ENCODE measurements around the gene SNRNP25. TPM values are rescaled to one million over a fixed set of nuclear protein-coding genes. Genes with fewer than 3 reads are reported as not detected.

The SNRNP25 gene
- total and polyA plus RNA-seq, 2 donors (not counting 3 experiments of a cell fraction or from before 2014, with no cell fraction given) = 41.8 to 49.6 TPM

- Histone ChIP-seq H3K9ac (replicated peaks; ENCODE audit: extremely low read depth, insufficient read depth, low read length) (no peak overlapping the region), H3K27ac (ENCODE audit: insufficient read depth, low read depth, low read length) (no peak overlapping the region), H4K20me1 (replicated peaks; ENCODE audit: control insufficient read depth, extremely low read depth, insufficient read depth, low read length) (no peaks in the 10 kb centered on the region), H3K79me2 (ENCODE audit: control insufficient read depth, insufficient read depth, low read length) (no peaks in the 10 kb centered on the region), H3K4me2 (ENCODE audit: insufficient read depth, low read length) (no peak overlapping the region), H3K9me1 (replicated peaks; ENCODE audit: control insufficient read depth, extremely low read depth, insufficient read depth, low read length) (no peaks in the 10 kb centered on the region), H3K36me3 (ENCODE audit: control insufficient read depth in 2 of 2, extremely low read depth in 1 of 2, insufficient read depth in 2 of 2, low read length in 2 of 2) (peaks cover 3 to 32% of the 10 kb centered on the region in 2 experiments), H3K4me1 (ENCODE audit: control insufficient read depth, extremely low read depth, insufficient read depth, low read length) (peaks cover 17% of the 10 kb centered on the region), H3K9me3 (replicated peaks; ENCODE audit: control insufficient read depth, insufficient read depth, low read length) (no peaks in the 10 kb centered on the region), H3K27me3 (ENCODE audit: control insufficient read depth in 2 of 2, insufficient read depth in 2 of 2, low read length in 2 of 2) (no peaks in the 10 kb centered on the region), H2AFZ (ENCODE audit: low read depth, low read length) (no peak overlapping the region), H3K4me3 (replicated peaks in 1 of 3; ENCODE audit: insufficient read depth in 1 of 3, low read depth in 1 of 3, low read length in 3 of 3) (no peak overlapping the region)
- CTCF ChIA-PET = interaction anchor here (1.7 to 17.6 kb wide), 2 partner anchors 17 to 19 kb away, joined by 3 to 790 read pairs; partner anchors contain the start of genes MPG and RHBDF1
- intact Hi-C loops (cut with micrococcal nuclease) (no loop called here), dilution Hi-C loops (cut with MboI; ENCODE audit: extremely low pct_ligation_motif_present, low sequenced_read_pairs) (no loop called here)
- FAIRE-seq = no peak
- TF ChIP-seq POLR2A (IDR thresholded peaks at IDR 0.05; ENCODE audit: low read depth, low read length) = no peak
- TF ChIP-seq FOS (IDR thresholded peaks at IDR 0.05; ENCODE audit: borderline replicate concordance, insufficient read depth, low read length) = no peak
- no peak for TF ChIP-seq MYC (IDR thresholded peaks at IDR 0.05; ENCODE audit: low read depth, low read length)
- no peak for TF ChIP-seq JUN (IDR thresholded peaks at IDR 0.05; ENCODE audit: borderline replicate concordance, insufficient read depth, insufficient read length, low read depth)
- TF ChIP-seq GATA2 (IDR thresholded peaks at IDR 0.05; ENCODE audit: insufficient read depth, insufficient read length, low read depth, low read length) = no peak
- no peak for TF ChIP-seq CTCF (IDR thresholded peaks at IDR 0.05; ENCODE audit: extremely low read depth in 1 of 2, insufficient read depth in 1 of 2, low read depth in 1 of 2, low read length in 2 of 2)
- TF ChIP-seq MAX (IDR thresholded peaks at IDR 0.05; ENCODE audit: insufficient read depth, insufficient read length) = no peak
- no peak for TF ChIP-seq EZH2 (IDR thresholded peaks at IDR 0.05; ENCODE audit: borderline replicate concordance, low read depth, low read length, severe bottlenecking)
- no peak for TF ChIP-seq POLR2AphosphoS5 (IDR thresholded peaks at IDR 0.05; ENCODE audit: insufficient read depth, low read depth, low read length)
- DNase-seq (ENCODE audit: low read depth, low spot score) = no peak
- POLR2A ChIA-PET = no interaction called here
- no TSS peak for BruUV-seq (replicated peaks)
Measured at GRCh38 chr16:89391-90302, 36.0 kb downstream of the SNRNP25 start.
